ENCODE measurements around the gene GNPTG. TPM values are rescaled to one million over a fixed set of nuclear protein-coding genes. Genes with fewer than 3 reads are reported as not detected.

GNPTG gene
- total RNA-seq, 3 donors from 2014 or later, result 50.1 to 68.9 (median 57.3) TPM

DNA sequence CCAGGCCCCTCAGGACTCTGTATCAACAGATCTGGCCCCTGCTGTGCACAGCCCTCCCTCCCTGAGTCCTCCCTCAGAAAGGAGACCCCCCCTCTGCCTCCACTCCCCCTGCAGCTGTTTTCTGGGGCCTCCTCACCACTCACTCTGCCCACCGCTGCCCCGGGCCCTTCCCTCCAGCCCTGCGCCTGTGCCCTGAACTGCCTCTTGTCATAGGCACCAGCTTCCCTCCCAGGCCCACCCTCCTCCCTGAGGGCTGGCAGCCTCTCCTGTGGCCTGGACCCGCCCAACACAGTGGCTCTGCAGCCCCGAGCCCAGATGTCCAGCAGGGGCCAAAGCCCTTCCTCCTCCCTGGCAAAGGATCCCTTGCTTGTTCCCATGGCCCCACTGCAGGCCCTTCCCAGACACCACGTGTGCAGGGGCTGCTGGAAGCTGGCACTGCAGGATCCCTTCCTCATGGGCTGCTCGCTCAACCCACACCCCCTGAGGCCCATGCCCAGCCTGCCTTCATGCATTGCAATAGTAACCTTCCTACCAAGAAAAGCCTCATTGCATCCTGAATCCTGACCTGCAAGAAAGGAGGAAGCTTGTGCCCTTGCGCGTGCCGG is 25.8 kb downstream of the GNPTG start:
- intact Hi-C loops (cut with DNase I, micrococcal nuclease), result no loop called here
- TF ChIP-seq, protein P1, sequence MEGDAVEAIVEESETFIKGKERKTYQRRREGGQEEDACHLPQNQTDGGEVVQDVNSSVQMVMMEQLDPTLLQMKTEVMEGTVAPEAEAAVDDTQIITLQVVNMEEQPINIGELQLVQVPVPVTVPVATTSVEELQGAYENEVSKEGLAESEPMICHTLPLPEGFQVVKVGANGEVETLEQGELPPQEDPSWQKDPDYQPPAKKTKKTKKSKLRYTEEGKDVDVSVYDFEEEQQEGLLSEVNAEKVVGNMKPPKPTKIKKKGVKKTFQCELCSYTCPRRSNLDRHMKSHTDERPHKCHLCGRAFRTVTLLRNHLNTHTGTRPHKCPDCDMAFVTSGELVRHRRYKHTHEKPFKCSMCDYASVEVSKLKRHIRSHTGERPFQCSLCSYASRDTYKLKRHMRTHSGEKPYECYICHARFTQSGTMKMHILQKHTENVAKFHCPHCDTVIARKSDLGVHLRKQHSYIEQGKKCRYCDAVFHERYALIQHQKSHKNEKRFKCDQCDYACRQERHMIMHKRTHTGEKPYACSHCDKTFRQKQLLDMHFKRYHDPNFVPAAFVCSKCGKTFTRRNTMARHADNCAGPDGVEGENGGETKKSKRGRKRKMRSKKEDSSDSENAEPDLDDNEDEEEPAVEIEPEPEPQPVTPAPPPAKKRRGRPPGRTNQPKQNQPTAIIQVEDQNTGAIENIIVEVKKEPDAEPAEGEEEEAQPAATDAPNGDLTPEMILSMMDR (IDR thresholded peaks at IDR 0.05), result no peak
- ATAC-seq (no peak), DNase-seq (no peak)
- Histone ChIP-seq H3K4me1 (ENCODE audit: low read depth) (peaks cover 8% of the 10 kb centered on the region), H3K36me3 (ENCODE audit: low read depth) (no peaks in the 10 kb centered on the region), H3K9me3 (no peaks in the 10 kb centered on the region), H3K4me3 (no peak overlapping the region)

DNA sequence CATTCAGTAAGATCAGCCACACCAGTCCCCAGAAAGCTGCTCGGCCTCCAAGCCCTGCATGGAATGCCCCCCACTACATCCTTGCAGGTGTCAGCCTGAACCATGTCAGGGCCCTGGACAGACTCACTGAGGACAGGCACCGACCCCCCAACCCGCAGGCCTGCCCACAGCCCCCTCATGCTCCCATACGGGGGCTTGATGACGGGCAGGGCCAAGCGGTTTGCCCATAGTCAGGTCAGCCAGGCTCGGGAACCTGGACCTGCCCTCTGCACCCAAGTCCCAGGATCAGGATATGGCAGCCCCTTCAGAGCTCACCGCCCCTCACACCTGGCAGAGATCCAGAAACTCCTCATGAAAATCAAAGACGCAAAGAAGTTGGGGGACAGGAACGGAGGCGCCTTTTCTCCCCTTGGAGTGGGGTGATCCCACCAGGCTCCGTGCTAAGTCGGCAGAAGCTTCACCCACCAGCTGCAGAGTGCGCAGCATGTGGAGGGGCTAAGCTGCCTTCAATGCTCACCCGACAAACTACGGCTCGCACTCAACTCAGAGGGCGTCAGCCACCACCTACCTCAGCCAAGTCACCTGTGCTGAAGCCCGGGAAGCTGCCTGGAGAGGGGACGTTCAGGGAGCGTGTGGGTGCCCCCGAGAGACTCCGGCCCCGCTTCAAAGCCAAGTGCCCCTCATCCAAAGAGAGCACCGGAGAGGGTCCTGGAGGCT is 26.5 kb downstream of the GNPTG start:
- no peaks in the 10 kb centered on the region for H3K9me3 ChIP-seq
- H3K4me1 ChIP-seq (ENCODE audit: low read depth), result peaks cover 8% of the 10 kb centered on the region
- intact Hi-C loops (cut with DNase I, micrococcal nuclease), result no loop called here
- no peak for ATAC-seq
- H3K36me3 ChIP-seq (ENCODE audit: low read depth), result no peaks in the 10 kb centered on the region
- TF ChIP-seq, protein P1 (IDR thresholded peaks at IDR 0.05), result no peak
- no peak overlapping the region for H3K4me3 ChIP-seq
- DNase-seq, result no peak

DNA sequence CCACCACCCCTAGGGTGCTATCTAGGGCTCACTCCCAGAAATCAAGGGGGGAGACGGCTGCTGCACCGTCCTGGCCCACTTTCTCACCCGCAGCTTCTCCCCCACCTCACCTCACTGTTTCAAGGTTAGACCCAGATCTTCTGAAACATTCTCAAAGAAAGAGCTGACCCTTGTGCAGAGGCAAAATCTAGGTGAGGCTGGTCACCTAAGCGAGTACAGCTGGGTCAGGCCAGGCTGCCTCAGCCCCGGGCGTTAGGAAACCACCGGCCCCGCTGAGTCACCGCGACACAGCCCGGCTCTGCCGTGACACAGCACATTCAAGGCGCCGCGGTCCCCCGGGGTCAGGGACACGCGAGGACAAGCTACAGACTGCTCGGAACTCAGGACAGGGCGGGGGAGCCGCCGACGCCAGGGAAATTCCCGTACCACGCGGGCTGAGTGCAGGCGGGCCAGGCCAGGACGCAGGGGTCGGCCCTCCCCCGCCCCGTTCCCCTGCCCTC is 27.1 kb downstream of the GNPTG start:
- peak; percentile 80 for ATAC-seq
- intact Hi-C loops (cut with DNase I, micrococcal nuclease), result no loop called here
- peak; percentile 52 to 85 (median 73) for DNase-seq
- TF ChIP-seq, protein P1 (IDR thresholded peaks at IDR 0.05), result no peak
- Histone ChIP-seq H3K4me3 (no peak overlapping the region), H3K9me3 (no peaks in the 10 kb centered on the region), H3K4me1 (ENCODE audit: low read depth) (peaks cover 8% of the 10 kb centered on the region), H3K36me3 (ENCODE audit: low read depth) (no peaks in the 10 kb centered on the region)

DNA sequence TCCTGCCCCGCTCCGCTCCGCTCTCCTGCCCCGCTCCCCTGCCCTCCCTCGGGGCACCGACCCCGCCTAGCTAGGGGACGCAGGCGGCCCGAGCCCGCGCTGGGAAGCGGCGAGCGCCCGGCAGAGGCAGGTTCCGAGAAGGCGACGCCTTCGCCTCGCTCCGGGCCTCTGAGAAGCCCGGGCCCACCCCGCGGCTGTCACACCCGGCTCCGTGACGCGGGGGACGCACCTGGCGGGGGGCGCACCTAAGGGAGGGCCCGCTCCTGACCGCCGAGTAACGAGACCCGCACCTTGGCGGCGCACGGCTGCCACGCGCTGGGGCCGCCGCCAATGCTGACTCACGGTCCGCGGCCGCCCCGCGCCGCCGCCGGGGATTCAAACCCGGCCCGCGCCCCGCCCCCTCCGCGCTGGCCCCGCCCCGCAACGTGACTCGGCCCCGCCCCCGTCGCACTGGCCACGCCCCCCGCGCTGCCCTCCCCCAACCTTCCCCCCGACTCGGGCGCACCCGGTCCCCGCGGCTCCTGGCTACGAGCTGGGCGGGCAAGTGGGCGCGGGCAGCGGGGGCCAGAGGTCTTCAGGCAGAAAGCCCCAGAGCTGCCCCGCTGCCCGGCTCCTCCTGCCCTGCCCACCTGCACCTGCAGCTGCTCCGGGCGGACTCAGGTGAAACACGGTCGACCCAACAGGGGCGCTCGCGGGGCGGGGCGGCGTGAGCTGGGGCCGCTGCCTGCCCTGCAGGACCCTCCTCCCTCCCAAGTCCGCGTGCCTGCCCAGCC is 27.8 kb downstream of the GNPTG start:
- intact Hi-C loops (cut with DNase I, micrococcal nuclease), result no loop called here
- no peak overlapping the region for H3K4me3 ChIP-seq
- ATAC-seq, result peak; percentile 96
- DNase-seq, result peak in 2 of 3 donors; percentile 74 to 79
- no peaks in the 10 kb centered on the region for H3K36me3 ChIP-seq (ENCODE audit: low read depth)
- H3K4me1 ChIP-seq (ENCODE audit: low read depth), result peaks cover 8% of the 10 kb centered on the region
- TF ChIP-seq, protein P1 (IDR thresholded peaks at IDR 0.05), result no peak
- H3K9me3 ChIP-seq, result no peaks in the 10 kb centered on the region

DNA sequence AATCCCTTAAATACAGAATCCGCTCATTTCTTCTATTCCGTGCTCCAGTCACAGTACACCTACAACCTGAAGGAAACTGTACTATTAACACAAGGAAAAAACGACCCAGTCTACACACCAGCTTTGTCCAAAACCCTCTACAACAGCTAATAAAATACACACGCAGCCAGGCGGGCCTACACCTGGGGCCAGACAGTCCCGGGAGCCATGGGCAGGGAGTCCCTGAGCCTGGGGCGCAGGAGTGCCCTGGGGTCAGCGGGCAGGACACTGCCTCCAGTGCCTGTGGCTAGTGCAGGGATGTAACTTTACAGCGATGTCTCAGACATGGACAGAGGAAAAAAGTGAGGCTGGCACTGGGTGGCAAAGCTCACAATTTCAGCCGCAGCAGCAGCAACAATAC is 28.5 kb downstream of the GNPTG start:
- no peak overlapping the region for H3K4me3 ChIP-seq
- intact Hi-C loops (cut with DNase I, micrococcal nuclease), result no loop called here
- ATAC-seq (no peak), DNase-seq (no peak)
- H3K4me1 ChIP-seq (ENCODE audit: low read depth), result peaks cover 8% of the 10 kb centered on the region
- TF ChIP-seq, protein P1 (IDR thresholded peaks at IDR 0.05), result no peak
- H3K9me3 ChIP-seq, result no peaks in the 10 kb centered on the region
- H3K36me3 ChIP-seq (ENCODE audit: low read depth), result no peaks in the 10 kb centered on the region
